Cerebellar cortex (tissue), 1 donor: ENCODE measurements around the gene RAB11FIP3.
"Not testable (repeated sequence)": the region's sequence is repeated elsewhere in the genome, so short reads cannot be mapped to it uniquely, and the experiment has no call there.

Experiments used
- DNase-seq: peaks from one replicate; pipeline ENCODE4 v3.0.0-alpha.2; 2015; ENCODE audit warnings: low spot score

Gene RAB11FIP3

DNA sequence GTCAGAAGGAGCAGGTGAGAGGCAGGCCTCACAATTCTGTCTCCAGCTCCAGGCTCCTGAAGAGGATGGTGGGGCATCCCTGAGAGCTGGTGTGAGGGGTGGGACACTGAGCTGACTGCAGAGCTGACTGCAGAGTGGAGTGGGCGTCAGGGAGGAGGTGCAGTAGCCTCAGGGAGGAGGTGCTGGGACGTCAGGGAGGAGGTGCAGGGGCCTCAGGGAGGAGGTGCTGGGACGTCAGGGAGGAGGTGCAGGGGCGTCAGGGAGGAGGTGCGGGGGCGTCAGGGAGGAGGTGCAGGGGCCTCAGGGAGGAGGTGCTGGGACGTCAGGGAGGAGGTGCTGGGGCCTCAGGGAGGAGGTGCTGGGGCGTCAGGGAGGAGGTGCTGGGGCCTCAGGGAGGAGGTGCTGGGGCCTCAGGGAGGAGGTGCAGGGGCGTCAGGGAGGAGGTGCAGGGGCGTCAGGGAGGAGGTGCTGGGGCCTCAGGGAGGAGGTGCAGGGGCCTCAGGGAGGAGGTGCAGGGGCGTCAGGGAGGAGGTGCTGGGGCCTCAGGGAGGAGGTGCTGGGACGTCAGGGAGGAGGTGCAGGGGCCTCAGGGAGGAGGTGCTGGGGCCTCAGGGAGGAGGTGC is 41.9 kb downstream of the RAB11FIP3 start:
- not testable (repeated sequence) for DNase-seq

DNA sequence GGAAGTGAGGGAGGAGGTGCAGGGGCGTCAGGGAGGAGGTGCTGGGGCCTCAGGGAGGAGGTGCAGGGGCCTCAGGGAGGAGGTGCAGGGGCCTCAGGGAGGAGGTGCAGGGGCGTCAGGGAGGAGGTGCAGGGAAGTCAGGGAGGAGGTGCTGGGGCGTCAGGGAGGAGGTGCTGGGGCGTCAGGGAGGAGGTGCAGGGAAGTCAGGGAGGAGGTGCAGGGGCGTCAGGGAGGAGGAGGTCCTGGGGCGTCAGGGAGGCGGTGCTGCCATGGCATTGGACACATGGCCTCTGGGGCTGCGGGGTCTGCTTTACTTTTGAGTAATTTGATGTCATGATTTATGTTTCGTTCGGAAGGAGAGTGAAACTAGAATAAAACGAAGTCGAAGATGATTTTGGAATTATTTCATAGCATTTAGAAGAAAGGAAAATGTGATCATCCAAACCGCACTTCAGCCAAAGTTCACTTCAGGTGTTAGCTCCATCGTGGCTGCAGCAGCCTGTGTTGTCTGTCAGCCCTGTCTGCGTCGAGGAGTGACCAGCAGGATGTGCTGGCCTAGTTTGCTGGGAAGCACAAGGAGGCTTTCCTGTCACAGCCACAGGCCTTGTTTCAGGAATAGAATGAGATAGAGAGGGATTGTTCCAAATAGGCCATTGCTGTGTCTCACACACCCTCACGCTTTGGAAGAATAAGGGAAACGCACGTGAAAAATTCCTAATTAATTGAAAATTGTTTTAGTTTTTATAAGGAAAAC is 42.8 kb downstream of the RAB11FIP3 start:
- DNase-seq: peak; percentile 93

DNA sequence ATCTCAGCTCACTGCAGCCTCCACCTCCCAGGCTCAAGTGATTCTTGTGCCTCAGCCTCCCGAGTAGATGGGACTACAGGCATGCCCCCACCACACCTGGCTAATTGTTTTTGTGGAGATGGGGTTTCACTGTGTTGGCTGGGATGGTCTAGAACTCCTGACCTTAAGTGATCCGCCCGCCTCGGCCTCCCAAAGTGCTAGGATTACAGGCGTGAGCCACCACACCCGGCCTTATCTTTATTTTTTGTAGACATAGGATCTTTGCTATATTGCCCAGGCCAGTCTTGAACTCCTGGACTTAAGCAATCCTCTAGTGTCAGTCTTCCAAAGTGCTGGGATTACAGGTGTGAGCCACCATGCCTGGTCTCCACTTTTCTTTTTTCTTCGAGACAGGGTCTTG is 44.0 kb downstream of the RAB11FIP3 start:
- DNase-seq: not testable (repeated sequence)

DNA sequence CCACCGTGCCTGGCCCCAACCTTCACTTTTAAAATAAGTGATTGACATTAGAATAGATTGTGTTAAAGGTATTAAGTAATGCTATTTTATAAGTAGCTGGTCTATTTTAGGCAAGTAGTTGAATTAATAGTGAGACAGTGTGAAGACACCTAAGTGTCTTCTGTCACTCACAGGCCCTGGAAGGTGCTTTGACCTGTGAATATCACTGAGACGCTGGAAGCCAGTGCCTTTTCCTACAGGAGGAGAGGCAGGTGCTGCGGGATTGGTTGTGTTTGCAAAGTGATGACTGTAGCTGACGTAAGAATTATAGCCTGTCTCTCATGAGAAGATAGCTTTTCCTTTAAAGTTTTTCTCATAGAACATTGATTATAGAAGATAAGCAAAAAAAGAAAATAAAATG is 45.0 kb downstream of the RAB11FIP3 start:
- no peak for DNase-seq

DNA sequence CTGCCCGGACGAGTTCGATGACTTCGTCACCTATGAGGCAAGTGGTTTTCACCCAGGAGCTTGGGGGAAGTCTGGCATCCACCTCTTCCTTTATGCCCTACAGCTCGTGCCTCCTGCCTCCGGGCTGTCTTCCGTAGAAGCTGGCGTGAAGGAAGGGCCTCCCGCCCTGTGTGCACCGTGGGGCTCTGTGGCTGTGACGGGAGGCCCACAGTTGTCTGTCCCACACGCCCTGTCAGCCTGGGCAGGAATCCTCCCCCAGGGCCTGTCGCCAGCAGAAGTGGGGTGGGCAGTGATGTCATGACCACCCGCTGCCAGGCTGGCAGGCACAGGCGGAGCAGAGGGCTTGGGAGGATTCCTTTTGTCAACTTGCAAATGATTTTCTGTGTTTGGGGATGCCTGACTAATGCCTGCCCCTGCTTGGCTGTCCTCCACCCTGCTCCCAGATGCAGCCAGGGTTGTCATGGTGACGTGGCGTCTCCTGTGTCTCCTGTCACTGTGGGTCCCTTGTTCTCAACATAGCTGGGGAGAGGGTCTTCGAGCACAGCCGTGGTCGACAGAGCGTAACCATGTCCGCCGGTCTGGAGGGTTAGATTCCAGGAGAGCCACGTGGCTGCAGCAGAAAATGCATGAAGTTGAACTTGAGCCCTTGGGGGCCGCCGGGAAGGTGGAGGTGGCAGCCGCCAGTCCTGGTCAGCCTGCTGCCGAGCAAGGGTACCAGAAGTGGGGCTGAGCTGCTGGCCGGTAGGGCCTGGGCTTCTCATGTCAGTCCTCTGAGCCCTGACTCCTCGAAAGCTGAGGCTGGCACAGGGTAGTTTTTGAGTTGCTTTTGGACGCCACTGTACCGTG is 46.1 kb downstream of the RAB11FIP3 start:
- peak; percentile 74 for DNase-seq

DNA sequence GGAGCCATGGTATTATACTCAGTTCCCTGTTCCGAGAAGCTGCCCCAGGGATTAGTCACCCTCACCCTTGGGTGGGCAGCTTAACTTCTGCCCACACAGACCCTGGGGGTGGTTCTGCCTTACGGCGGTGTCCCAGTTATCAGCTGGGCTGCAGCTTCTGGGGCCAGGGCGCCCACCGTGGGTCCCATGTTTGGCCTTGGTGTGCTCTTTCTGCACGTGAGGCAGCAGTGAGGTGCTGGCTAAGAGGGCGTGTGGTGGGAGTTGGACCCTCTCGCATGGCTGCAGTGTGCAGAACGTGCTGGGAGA is 46.7 kb downstream of the RAB11FIP3 start:
- no peak for DNase-seq

DNA sequence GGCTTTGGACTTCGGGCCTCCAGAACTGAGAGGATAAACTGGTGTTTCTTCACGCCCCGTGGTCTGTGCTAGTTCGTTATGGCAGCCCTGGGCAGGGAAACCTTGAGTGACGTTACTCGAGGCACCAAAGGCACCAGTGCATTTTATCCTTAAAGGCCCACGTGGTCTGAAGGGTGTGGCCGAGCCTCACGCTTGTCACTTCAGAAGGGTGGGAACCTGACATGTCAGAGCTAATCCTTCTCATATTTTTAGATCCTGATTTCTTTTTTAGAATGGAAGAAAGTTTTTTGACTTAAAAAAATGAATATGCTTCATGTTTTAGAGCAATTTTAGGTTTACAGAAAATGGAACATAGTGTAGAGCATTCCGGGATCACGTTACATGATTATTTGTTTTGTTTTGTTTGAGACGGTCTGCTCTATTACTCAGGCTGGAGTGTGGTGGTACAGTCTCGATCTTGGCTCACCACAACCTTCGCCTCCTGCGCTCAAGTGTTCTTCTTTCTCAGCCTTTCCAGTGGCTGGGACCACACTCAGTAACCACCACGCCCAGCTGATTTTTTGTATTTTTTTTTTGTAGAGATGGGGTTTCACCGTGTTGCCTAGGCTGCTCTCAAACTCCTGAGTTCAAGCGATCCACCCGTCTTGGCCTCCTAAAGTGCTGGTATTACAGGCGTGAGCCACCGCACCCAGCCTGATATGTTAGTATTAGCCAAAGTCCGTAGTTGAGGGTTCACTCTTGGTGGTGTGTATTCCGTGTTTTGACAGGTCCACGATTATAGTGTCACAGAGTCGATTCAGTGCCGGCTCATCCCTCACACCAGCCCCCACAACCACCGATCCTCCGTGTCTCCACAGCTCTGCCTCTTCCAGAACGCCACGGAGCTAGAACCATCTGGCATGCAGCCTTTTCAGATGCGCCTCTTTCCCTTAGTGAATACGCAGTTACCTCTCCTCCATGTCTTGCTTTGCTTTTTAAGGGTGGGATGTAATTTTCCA is 47.9 kb downstream of the RAB11FIP3 start:
- DNase-seq: peak; percentile 56

DNA sequence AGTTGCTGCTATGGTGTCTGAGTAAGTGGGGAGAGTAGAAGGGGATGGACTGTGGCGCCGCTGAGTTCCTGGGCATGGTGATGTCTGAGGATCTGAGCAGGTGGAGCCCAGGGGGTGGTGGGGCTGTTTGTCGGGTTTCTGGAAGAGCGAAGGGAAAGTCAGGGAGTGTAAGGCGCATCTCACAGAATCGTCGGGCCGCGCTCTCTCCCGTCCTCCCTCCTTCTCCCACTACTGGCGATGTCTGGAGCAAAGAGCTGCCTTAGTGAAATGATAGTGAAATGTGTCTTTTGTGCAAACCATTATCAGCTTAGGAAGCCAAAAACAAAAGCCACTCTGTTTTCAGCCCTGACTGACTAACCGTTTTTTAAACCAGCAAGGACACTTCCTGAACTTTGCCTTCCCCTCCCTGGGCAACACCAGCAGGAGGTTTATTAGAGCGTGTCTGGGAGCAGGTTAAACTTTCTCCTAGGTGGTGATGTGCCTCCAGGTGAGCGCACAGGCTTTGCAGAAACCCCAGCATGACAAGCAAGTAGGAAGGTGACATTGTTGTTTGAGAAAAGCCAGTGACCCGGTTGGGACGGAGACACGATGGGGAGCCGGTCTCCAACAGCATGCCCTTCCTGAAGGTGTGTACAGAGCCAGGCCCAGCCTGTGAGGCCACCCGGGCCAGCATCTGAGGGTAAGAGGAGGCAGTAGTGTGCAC is 49.1 kb downstream of the RAB11FIP3 start:
- DNase-seq: peak; percentile 50

DNA sequence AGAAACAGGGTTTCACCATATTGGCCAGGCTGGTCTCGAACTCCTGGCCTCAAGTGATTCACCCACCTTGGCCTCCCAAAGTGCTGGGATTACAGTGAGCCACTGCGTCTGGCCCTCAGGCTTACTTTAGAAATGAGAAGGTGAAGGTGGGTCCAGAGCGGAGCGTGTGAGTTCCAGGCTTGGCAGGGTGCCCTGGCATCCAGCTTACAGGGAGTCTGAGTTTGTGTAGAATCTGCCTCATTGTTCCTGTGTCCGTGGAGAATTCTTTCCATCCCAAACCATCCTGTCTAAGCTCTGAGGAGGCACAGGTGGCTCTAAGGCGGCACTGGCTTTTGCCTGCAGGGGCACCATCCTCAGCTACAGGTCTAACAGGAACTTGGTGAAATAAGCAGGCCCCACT is 50.6 kb downstream of the RAB11FIP3 start:
- no peak for DNase-seq

DNA sequence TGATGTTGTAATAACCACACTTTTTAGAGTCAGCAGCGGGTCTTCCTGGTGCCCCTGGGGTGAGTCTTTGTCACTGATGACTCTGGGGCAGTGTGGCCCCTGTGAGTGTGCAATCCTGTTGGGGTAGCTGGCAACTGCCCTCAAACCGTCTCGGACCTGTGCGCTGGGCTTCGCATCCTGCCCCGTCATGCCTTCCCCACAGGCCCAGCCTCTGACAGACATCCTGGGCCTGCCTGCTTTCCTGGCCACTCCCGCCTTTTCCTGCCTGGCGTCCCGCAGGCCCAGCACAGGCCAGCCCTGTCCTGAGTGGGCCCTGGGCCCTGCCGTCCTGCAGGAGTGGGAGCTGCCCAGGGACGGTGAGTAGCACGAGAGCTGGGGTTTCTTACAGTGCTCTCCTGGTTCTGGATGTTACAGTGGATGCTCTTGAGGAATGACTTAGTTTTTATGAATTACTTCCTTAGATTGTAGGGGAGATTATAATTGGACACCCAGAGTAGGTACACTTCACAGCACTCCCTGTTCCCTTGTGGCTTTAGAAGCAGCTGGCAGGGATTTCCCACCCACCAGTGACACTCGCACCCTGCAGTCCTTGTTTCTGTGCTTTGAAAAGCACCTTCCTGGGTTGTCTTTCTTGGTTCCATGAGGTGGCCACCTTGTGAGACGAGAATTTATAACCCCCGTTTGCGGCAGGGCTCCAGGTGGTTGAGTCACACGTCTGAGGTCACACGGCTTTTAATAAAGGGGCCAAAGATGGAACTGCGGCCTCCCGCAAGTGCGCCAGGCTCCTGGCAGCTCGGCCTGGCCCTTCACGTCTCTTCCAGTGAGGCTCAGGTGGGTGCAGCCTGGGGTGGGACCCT is 52.1 kb downstream of the RAB11FIP3 start:
- no peak for DNase-seq

DNA sequence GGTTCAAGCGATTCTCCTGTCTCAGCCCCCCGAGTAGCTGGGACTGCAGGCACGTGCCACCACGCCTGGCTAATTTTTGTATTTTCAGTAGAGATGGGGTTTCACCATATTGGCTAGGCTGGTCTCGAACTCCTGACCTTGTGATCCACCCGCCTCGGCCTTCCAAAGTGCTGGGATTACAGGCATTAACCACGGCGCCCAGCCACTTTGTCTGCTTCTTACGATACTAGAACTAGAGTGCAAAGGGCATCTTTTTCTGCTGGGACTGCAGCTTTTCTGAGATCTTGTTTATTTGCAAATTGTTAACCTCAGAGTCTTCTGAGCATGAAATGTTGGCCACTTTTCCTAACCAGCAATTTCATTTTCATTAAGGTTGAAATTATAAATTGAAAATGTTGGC is 52.8 kb downstream of the RAB11FIP3 start:
- DNase-seq: not testable (repeated sequence)

DNA sequence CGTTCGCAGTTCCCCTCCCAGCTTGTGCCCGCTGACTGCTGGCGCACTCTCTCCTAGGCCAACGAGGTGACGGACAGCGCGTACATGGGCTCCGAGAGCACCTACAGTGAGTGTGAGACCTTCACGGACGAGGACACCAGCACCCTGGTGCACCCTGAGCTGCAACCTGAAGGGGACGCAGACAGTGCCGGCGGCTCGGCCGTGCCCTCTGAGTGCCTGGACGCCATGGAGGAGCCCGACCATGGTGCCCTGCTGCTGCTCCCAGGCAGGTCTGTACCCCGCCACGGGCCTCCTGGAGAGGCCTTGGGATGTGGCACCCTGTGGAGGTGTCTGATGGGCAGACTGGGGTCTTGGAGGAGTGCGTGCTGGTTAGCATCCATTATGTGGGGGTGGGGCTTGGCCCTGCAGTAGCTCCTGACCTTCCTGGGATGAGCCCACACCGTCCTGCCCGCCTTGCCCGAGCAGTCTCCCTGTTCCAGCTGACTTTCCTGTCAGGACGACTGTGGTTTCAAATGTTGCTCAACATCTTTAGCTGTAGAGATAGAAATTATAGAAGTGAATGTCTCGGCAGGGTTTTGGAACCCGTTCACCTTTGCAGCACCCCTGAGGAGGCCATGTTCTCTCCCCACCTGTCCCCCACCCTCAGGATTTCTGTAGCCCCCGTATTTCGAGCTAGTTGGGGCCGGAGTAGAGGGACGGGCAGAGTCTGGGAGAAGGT is 57.2 kb downstream of the RAB11FIP3 start:
- no peak for DNase-seq

DNA sequence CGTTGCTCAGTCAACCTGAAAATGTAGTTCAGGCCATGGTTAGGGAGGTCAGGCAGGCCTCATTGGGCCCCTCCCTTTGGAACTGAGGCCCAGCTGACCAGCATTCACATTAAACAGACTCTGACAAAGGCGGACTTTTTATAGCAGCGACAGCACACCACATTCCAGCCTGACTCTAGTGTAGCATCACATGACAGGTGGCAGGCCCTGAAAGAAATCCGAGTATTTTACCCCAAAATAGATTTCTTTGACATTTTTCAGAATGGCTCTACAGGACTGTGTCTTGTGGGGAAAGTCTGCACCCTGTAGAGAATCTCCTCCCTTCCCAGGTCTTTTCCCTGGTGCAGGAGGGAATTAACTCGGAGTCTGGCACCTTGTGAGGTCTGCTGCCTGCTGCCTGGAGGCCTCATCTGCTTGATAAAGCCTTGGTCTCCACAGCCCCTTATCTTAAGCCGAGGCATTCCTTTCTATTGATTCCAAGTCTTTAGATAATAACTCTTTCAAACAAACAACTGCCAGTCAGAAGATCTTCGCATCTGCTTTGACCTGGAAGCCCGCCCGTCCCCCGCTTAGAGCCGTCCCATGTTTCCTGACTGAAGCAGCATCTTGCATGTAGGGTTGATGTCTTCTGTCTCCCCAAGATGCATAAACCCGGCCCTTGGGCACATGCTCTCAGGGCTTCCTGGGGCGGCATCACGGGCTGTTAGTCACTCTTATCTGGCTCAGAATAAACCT is 58.1 kb downstream of the RAB11FIP3 start:
- DNase-seq: no peak

DNA sequence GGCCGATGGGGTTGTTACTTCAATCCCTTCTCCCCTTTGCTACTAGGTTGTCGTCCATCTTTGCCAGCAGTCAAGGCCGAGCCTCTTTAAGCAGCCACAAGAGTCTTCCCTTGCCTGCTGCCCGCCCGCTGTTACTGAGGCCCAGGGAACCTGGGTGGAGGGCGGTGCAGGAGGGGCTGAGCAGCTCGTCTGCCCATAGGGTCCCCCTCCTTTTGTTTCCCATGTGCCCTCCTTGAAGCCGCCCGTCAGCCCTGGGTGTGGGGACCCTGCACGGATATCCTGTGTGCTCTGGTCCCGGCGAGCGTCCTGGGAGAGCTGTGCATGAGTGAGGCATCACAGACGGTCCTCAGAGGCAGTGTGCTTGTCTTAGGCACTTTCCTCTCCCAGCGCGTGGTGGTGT is 64.2 kb downstream of the RAB11FIP3 start:
- no peak for DNase-seq

DNA sequence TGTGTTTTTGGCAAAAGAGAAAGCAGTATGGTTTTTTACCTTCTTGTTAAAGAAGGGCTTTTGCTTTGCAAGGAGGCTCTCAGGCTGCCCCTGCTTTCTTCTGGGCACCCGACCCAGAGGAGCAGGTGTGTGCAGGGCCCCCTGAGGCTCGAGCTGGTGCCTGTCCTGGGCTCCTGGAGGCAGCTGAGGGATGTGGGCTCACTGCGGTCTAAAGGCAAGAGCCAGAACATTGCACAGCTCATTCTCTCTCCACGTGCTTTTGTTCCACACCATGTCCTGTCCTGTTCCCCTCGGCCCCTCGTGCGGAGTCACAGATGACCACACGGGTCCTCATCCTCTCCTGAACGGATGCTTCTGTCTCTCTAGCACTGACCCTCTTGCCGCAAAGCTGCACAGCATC is 65.3 kb downstream of the RAB11FIP3 start:
- DNase-seq: peak; percentile 44

DNA sequence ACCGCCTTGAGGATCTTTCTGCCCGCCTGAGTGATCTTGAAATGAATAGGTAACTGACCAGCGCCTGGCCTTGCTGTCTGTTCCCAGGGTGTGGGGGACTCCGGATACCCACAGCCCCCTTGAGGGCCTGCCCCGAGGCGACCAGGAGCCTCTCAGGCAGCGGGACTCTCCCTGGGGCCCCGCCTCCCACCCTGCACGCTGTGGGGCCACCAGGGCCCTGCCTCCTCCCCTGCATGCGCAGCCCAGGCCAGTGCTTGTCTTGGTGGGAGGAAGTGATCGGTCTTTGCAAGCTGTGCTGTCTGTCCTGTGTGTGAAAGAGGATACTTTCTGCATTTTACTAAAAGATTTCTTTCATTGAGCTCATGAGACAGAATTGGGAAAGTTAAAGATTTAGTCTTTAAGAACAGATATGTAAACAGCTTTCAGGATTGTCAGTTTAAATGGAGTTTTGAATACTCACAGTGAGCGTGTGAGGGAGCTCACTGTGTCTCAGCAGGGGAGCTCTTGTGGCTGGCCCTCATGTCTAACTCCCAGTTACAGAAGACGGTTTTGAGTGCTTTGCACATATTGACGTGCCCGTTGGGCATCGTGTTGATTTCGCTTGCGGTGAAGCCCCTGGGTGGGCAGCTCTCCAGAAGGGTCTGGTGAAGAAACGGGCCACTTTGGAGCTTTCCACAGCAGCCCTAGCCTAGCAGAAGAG is 65.9 kb downstream of the RAB11FIP3 start:
- no peak for DNase-seq

DNA sequence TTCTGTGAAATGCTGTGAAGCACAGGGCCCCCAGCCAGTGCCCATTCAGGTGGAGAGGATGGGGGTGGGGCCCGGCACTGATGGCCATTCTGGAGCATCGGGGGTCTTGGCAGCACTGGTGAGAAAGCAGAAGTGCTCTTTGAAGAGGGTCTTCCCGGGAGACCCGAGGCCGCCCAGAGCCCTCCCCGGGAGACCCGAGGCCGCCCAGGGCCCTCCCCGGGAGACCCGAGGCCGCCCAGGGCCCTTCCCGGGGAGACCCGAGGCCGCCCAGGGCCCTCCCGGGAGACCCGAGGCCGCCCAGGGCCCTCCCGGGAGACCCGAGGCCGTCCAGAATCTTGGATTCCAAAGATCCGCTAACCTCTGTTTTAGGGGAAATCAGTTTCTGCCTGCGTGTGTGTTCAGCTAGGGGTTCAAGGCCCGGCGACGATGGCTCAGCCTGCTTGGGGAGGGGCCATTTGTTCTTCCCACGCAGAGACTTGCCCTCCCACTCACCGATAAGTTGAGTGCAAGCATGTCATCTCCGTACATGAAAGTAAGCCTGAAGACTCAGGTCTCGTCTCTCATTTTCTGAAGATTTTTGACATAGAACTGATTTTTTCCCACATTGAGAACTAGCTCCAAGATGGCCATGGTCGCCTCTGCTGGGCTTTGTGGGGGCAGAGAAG is 66.9 kb downstream of the RAB11FIP3 start:
- no peak for DNase-seq

DNA sequence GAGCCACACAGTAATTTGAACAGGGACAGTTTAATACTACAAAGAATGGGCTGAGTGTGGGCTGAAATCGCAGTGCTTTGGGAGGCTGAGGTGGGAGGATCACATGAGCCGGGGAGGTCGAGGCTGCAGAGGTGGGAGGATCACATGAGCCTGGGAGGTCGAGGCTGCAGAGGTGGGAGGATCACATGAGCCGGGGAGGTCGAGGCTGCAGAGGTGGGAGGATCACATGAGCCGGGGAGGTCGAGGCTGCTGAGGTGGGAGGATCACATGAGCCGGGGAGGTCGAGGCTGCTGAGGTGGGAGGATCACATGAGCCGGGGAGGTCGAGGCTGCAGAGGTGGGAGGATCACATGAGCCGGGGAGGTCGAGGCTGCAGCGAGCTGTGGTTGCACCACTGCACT is 69.2 kb downstream of the RAB11FIP3 start:
- not testable (repeated sequence) for DNase-seq
